HG03196 (cell line): ENCODE measurements around the gene GZF1.
"Not testable (repeated sequence)": the region's sequence is repeated elsewhere in the genome, so short reads cannot be mapped to it uniquely, and the experiment has no call there.

Experiments
- ATAC-seq: cut with Tn5 transposase; IDR thresholded peaks from one replicate; pipeline ENCODE4 v1.9.1; 2021; ENCODE audit not compliant: unreplicated experiment

GZF1 gene

GRCh38 chr20:23344336-23344735 is 17.6 kb upstream of the GZF1 start:
- no peak for ATAC-seq

- ATAC-seq = no peak
Measured at GRCh38 chr20:23346002-23346401, 16.0 kb upstream of the GZF1 start.

- ATAC-seq = no peak
Measured at GRCh38 chr20:23347791-23348190, 14.2 kb upstream of the GZF1 start.

DNA sequence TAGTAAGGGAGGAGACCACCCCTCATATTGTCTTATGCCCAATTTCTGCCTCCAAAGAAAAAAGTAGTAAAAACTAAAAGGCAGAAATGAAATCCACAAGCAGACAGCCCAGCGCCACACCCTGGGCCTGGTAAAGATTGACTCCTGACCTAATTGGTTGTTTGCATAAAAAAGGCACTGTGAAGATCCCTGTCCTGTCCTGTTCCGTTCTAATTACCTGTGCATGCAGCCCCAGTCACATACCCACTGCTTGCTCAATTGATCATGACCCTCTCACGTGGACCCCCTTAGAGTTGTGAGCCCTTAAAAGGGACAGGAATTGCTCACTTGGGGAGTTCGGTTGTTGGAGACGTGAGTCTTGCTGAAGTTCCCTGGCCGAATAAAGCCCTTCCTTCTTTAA is 13.5 kb upstream of the GZF1 start:
- not testable (repeated sequence) for ATAC-seq

- peak; percentile 38 for ATAC-seq
Measured at GRCh38 chr20:23349338-23350195, 12.4 kb upstream of the GZF1 start.

DNA sequence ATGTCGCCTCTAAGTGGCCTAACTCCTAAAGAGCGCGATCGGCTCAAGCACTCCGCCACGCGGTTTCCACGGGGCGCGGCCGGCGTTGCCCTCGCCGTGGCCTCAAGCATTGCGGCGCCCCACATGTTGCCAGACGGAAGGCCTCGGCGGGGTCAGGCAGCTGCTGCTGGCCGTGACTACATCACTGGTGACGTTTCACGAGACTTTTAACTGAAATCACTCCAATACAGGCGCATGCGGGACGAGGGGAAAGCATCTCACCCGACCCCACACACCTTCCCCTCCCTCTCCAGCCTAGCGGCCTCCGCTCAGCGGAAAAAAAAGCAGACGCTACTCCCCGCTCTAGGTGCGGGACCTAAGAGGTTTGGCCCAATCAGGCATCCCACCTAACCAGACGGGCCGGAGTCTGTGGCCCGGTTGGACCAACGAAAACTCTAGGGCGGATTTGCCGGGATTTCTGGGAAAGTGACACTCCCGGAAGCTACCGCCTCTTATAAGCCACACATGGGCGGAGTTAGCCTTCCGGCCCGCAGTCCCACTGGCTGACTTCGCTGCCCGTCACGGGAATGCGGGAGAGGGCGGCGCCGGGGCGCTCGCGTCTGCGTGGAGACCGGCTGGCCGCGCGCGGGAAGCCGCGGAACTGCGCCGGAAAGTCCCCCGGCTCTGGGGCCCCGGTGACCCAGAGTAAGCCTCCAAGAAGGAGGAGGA is 11.6 kb upstream of the GZF1 start, which contains the start of gene NXT1:
Gene NXT1 (plus strand): TSS at position 596 of the 708 bp plus-strand sequence. CDS start 3,251 bp downstream, outside the sequence.
- peak; percentile 82 for ATAC-seq

DNA sequence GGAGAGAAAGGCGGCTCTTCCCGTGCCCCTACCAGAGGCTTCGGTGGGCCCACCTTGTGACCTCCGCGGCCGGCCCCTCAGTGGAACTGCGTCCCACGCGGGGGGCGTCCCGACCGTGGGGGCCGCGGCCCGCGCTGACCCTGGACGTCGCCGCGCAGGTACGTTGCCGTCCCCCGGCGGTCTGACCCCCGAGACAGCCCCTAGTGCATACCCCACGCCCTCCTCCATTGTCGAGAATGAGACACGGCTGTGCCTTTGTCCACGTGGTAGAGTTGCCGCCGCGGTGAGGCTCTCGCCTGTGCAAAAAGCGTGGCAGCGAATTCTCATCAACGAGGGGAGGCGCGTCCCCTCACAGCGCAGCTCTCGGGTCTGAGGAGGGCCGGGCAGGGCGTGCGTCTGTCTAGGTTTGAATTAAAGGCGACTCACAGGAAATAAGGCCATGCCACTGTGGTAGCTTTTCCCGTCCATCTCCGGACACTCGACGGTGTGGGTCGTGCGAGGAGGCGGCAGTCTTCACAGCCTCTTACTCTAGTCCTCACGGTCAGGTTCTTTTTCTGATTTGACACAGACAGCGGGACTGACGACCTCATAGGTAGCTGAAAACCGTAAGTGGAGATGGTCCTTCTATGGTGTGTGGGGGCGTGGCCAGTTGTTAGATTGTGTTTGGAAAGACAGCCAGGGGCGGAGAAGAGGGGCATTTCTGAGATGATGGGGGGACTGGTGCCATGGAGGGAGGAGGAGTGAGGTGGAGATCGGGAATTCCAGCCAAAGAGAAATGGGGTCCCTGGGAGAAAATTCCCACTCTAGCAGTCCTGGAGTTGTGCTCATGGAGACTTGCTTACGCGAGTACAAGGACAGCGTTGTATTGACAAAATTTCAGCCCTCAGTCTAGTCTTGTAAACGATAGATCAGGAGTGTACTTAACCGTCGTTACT is 10.8 kb upstream of the GZF1 start:
- ATAC-seq = peak; percentile 23

DNA sequence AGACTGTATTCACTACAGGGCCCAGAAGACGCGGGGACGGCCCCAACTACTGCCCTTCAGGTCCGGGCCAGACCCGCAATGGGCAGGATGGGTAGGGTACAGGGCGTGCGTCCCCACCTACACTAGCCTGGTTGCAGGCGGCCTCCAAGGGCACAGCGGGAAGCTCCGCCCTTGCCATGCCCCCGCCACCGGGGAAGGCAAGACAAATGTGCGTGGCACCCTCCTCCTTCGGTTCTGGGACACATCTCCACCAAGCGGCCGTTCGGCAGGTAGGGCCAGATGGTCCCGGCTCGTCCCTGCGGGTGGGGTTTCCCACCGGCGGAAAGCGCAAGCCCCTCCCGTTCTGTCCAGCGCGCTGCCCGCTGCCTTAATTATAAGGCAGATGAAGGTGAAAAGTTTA is 5.8 kb upstream of the GZF1 start:
- no peak for ATAC-seq

DNA sequence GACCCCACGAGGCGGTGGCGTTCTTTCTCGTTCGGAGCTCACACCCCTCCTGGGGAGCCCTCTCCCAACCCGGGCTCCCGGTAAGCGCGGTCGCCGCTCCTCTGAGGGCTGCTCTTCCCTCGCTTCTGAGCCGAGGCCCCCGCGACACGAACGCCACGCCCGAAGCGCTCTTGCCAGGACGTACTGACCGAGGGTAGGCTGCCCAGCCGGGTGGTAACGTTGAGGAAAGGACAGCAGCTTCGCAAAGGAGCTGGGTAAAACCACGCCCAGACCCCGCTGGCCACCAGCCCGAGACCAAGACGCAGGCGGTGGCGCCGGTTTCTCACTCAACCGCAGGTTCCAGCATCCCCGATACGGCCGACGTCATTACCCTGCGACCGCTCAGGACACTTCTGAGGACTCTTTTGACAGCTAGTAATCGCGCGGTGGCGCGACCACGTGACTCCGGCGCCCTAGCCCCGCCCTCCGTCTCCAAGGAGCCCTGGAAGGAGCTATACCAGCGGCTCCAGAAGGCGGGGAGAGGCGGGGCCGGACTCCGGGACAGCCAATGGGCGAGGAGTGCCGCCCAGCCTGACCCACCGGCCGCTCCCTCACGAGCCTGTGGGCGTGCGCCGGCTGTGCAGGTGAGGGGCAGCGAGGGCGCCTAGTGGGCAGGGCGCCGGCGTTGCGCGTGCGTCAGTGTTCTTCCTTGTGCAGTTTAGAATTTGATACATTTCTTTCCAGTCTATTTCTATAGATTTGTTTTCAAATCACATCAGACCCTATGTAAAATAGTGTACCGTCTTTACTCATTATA is 4.0 kb upstream of the GZF1 start:
- ATAC-seq = peak; percentile 74

GRCh38 chr20:23358563-23358906 is 3.4 kb upstream of the GZF1 start:
- ATAC-seq = no peak

- ATAC-seq = no peak
Measured at GRCh38 chr20:23358923-23359593, 2.9 kb upstream of the GZF1 start.

- no peak for ATAC-seq
Measured at GRCh38 chr20:23360531-23360930, 1.5 kb upstream of the GZF1 start.

GRCh38 chr20:23361119-23361475 is 885 bp upstream of the GZF1 start:
- no peak for ATAC-seq

GRCh38 chr20:23362392-23363256 is 642 bp downstream of the GZF1 start:
- ATAC-seq = no peak

- ATAC-seq = no peak
Measured at GRCh38 chr20:23363257-23363649, 1.3 kb downstream of the GZF1 start.

DNA sequence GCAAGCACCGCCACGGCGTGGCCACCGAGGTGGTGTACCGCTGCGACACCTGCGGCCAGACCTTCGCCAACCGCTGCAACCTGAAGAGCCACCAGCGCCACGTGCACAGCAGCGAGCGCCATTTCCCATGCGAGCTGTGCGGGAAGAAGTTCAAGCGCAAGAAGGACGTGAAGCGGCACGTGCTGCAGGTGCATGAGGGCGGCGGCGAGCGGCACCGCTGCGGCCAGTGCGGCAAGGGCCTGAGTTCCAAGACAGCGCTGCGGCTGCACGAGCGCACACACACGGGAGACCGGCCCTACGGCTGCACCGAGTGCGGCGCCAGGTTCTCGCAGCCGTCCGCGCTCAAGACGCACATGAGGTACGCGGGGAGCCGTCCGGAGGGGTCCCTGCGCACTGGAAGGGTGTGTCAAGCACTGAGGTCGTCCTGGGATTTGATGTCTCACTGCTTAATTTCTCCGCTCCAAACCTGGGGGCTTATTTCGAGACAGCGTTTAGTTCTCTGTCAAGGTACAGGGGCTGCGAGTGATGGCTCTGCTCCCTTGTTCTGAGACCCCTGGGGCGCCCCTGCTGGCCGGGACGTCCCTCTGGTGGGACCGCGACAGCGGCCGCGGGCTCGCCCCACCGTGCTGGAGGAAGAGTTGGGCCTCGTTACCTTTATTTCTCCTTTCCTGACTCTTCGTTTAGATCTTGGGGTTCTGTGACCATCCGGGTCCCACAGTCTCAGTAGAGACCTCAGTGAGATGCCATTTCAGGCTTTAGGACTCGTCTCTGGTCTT is 3.6 kb downstream of the GZF1 start:
- no peak for ATAC-seq

DNA sequence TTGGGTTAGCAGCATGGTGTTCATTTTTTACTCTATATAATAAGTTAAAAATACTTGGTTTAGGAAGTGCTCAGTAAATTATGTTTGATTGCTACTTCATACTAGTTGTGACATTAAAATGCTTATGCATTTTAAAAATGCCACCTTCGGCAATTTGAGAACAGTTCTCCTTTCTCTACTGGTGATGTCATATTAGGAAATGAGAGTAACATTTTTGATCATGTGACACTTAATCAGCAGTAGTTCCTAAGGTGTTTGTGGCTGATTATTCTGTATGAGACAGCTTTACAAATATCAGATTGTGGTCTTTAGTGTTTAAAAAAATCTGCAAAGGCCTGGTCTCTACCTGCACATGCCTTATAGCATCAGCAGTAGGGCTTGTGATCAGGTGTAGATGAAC is 4.4 kb downstream of the GZF1 start:
- no peak for ATAC-seq

- no peak for ATAC-seq
Measured at GRCh38 chr20:23367770-23368169, 5.8 kb downstream of the GZF1 start.
